Measurements from ENCODE around the gene FTO.
A peak's percentile ranks its signal among the peaks of the same experiment; 100 is the strongest.

Gene FTO

GRCh38 chr16:53952215-53953208, 248.6 kb downstream of the FTO start:
- peak; percentile 49 for ATAC-seq (replicated peaks; ENCODE audit: extremely low read depth, poor library complexity, severe bottlenecking)
- peak overlapping the region; percentile 53 for H3K4me3 Mint-ChIP-seq
- H3K4me1 Mint-ChIP-seq = peaks cover 26% of the 10 kb centered on the region
- H3K27me3 Mint-ChIP-seq = no peaks in the 10 kb centered on the region
- H3K36me3 Mint-ChIP-seq (ENCODE audit: insufficient read depth) = peaks cover 6% of the 10 kb centered on the region
- H3K27ac Mint-ChIP-seq (ENCODE audit: low read depth) = peak overlapping the region; percentile 45
- H3K9me3 Mint-ChIP-seq = no peaks in the 10 kb centered on the region
- no peak for DNase-seq (ENCODE audit: low spot score in 2 of 2)

GRCh38 chr16:53953336-53953735, 249.4 kb downstream of the FTO start:
- ATAC-seq (replicated peaks; ENCODE audit: extremely low read depth, poor library complexity, severe bottlenecking) (no peak), DNase-seq (ENCODE audit: low spot score in 2 of 2) (no peak)
- Mint-ChIP-seq H3K4me1 (peaks cover 18% of the 10 kb centered on the region), H3K27ac (ENCODE audit: low read depth) (no peak overlapping the region), H3K4me3 (no peak overlapping the region), H3K27me3 (no peaks in the 10 kb centered on the region), H3K36me3 (ENCODE audit: insufficient read depth) (peaks cover 3% of the 10 kb centered on the region), H3K9me3 (no peaks in the 10 kb centered on the region)

GRCh38 chr16:53955221-53955875, 251.4 kb downstream of the FTO start:
- DNase-seq (ENCODE audit: low spot score in 2 of 2) = no peak
- H3K27ac Mint-ChIP-seq (ENCODE audit: low read depth) = peak overlapping the region; percentile 20

GRCh38 chr16:53958341-53958880, 254.5 kb downstream of the FTO start:
- no peaks in the 10 kb centered on the region for H3K9me3 Mint-ChIP-seq
- H3K27ac Mint-ChIP-seq (ENCODE audit: low read depth) = no peak overlapping the region
- H3K27me3 Mint-ChIP-seq = no peaks in the 10 kb centered on the region
- DNase-seq (ENCODE audit: low spot score in 2 of 2) = no peak
- peaks cover 12% of the 10 kb centered on the region for H3K4me1 Mint-ChIP-seq
- no peak overlapping the region for H3K4me3 Mint-ChIP-seq
- ATAC-seq (replicated peaks; ENCODE audit: extremely low read depth, poor library complexity, severe bottlenecking) = no peak
- H3K36me3 Mint-ChIP-seq (ENCODE audit: insufficient read depth) = peaks cover 6% of the 10 kb centered on the region

More at GRCh38 chr16:53955221-53955875, 251.4 kb downstream of the FTO start:
- H3K36me3 Mint-ChIP-seq (ENCODE audit: insufficient read depth) = peaks cover 3% of the 10 kb centered on the region
- H3K9me3 Mint-ChIP-seq = no peaks in the 10 kb centered on the region
- no peak for ATAC-seq (replicated peaks; ENCODE audit: extremely low read depth, poor library complexity, severe bottlenecking)
- H3K4me1 Mint-ChIP-seq = peaks cover 18% of the 10 kb centered on the region
- no peak overlapping the region for H3K4me3 Mint-ChIP-seq
- H3K27me3 Mint-ChIP-seq = no peaks in the 10 kb centered on the region

GRCh38 chr16:53960050-53960812, 256.3 kb downstream of the FTO start:
- ATAC-seq (replicated peaks; ENCODE audit: extremely low read depth, poor library complexity, severe bottlenecking) (no peak), DNase-seq (ENCODE audit: low spot score in 2 of 2) (no peak)
- H3K4me3 Mint-ChIP-seq = no peak overlapping the region
- H3K36me3 Mint-ChIP-seq (ENCODE audit: insufficient read depth) = peaks cover 4% of the 10 kb centered on the region
- no peaks in the 10 kb centered on the region for H3K9me3 Mint-ChIP-seq
- H3K27me3 Mint-ChIP-seq = no peaks in the 10 kb centered on the region
- peaks cover 9% of the 10 kb centered on the region for H3K4me1 Mint-ChIP-seq
- H3K27ac Mint-ChIP-seq (ENCODE audit: low read depth) = no peak overlapping the region

GRCh38 chr16:53960954-53961616, 257.1 kb downstream of the FTO start:
- H3K4me3 Mint-ChIP-seq = no peak overlapping the region
- no peaks in the 10 kb centered on the region for H3K9me3 Mint-ChIP-seq
- ATAC-seq (replicated peaks; ENCODE audit: extremely low read depth, poor library complexity, severe bottlenecking) = no peak
- no peak for DNase-seq (ENCODE audit: low spot score in 2 of 2)
- H3K27ac Mint-ChIP-seq (ENCODE audit: low read depth) = no peak overlapping the region
- peaks cover 4% of the 10 kb centered on the region for H3K36me3 Mint-ChIP-seq (ENCODE audit: insufficient read depth)
- H3K27me3 Mint-ChIP-seq = no peaks in the 10 kb centered on the region
- H3K4me1 Mint-ChIP-seq = peaks cover 7% of the 10 kb centered on the region

- no peak overlapping the region for H3K27ac Mint-ChIP-seq (ENCODE audit: low read depth)
- no peaks in the 10 kb centered on the region for H3K27me3 Mint-ChIP-seq
- ATAC-seq (replicated peaks; ENCODE audit: extremely low read depth, poor library complexity, severe bottlenecking) = no peak
- peaks cover 3% of the 10 kb centered on the region for H3K36me3 Mint-ChIP-seq (ENCODE audit: insufficient read depth)
- peaks cover 7% of the 10 kb centered on the region for H3K4me1 Mint-ChIP-seq
- no peaks in the 10 kb centered on the region for H3K9me3 Mint-ChIP-seq
- no peak overlapping the region for H3K4me3 Mint-ChIP-seq
- DNase-seq (ENCODE audit: low spot score in 2 of 2) = no peak
Measured at GRCh38 chr16:53962041-53962440, 258.1 kb downstream of the FTO start.

- Mint-ChIP-seq H3K36me3 (ENCODE audit: insufficient read depth) (peaks cover 4% of the 10 kb centered on the region), H3K4me3 (no peak overlapping the region), H3K27ac (ENCODE audit: low read depth) (no peak overlapping the region), H3K27me3 (no peaks in the 10 kb centered on the region), H3K9me3 (no peaks in the 10 kb centered on the region), H3K4me1 (peaks cover 7% of the 10 kb centered on the region)
- ATAC-seq (replicated peaks; ENCODE audit: extremely low read depth, poor library complexity, severe bottlenecking) (no peak), DNase-seq (ENCODE audit: low spot score in 2 of 2) (no peak)
Measured at GRCh38 chr16:53964145-53964790, 260.3 kb downstream of the FTO start.

GRCh38 chr16:53966821-53967571, 263.0 kb downstream of the FTO start:
- Mint-ChIP-seq H3K4me3 (no peak overlapping the region), H3K27ac (ENCODE audit: low read depth) (no peak overlapping the region), H3K9me3 (no peaks in the 10 kb centered on the region), H3K4me1 (peaks cover 3% of the 10 kb centered on the region), H3K36me3 (ENCODE audit: insufficient read depth) (peaks cover 3% of the 10 kb centered on the region), H3K27me3 (no peaks in the 10 kb centered on the region)
- DNase-seq (ENCODE audit: low spot score in 2 of 2) = no peak
- no peak for ATAC-seq (replicated peaks; ENCODE audit: extremely low read depth, poor library complexity, severe bottlenecking)

GRCh38 chr16:53967572-53967971, 263.6 kb downstream of the FTO start:
- Mint-ChIP-seq H3K4me3 (no peak overlapping the region), H3K9me3 (no peaks in the 10 kb centered on the region), H3K27ac (ENCODE audit: low read depth) (no peak overlapping the region), H3K4me1 (no peaks in the 10 kb centered on the region), H3K27me3 (no peaks in the 10 kb centered on the region), H3K36me3 (ENCODE audit: insufficient read depth) (peaks cover 3% of the 10 kb centered on the region)
- ATAC-seq (replicated peaks; ENCODE audit: extremely low read depth, poor library complexity, severe bottlenecking) (no peak), DNase-seq (ENCODE audit: low spot score in 2 of 2) (no peak)

- Mint-ChIP-seq H3K9me3 (no peaks in the 10 kb centered on the region), H3K27me3 (no peaks in the 10 kb centered on the region), H3K36me3 (ENCODE audit: insufficient read depth) (peaks cover 3% of the 10 kb centered on the region), H3K4me3 (no peak overlapping the region), H3K27ac (ENCODE audit: low read depth) (no peak overlapping the region), H3K4me1 (no peaks in the 10 kb centered on the region)
- no peak for ATAC-seq (replicated peaks; ENCODE audit: extremely low read depth, poor library complexity, severe bottlenecking)
- no peak for DNase-seq (ENCODE audit: low spot score in 2 of 2)
Measured at GRCh38 chr16:53968454-53968853, 264.5 kb downstream of the FTO start.

Measured in central memory CD8-positive, alpha-beta T cell (primary cell).